ENCODE data around the gene WNT3A.

WNT3A gene

DNA sequence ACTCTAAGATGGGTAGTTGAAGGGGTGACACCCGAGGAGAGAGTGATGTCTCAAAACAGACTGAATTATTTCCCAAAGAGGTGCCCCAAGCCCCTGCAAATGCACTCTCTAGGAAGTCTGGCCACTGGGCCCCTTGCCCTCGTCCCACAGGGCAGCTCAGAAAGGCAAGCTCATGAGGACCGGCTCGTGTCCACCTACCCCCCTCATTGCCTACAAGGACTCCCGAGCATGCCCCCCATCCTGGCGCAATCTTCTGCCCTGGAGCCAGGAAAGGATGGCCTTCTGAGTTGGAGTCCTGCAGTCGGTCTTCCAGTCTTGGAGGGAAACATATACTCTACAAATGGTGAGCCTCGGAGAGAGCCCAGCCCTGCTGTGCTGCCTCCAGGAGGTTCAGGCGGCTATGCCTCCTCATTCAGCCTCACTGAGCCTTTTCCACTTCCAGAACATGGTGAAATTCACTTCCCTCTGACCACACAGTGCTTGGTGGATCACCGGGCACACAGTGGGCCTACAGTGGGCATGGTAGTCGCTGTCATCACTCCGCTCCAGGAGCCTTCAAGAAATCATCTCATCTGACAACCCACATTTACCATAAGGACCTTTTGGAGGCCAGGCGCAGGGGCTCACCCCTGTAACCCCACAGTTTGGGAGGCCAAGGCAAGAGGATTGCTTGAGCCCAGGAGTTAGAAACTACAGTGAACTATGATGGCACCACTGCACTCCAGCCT, 5.8 kb upstream of the WNT3A start:
- no peak overlapping the region for H3K4me3 ChIP-seq (replicated peaks; ENCODE audit: insufficient read depth, low read length)
- peaks cover 20% of the 10 kb centered on the region for H3K27me3 ChIP-seq (ENCODE audit: insufficient read depth, poor library complexity, severe bottlenecking)
- no peak overlapping the region for H3K27ac ChIP-seq (replicated peaks)
- TF ChIP-seq, protein P1, sequence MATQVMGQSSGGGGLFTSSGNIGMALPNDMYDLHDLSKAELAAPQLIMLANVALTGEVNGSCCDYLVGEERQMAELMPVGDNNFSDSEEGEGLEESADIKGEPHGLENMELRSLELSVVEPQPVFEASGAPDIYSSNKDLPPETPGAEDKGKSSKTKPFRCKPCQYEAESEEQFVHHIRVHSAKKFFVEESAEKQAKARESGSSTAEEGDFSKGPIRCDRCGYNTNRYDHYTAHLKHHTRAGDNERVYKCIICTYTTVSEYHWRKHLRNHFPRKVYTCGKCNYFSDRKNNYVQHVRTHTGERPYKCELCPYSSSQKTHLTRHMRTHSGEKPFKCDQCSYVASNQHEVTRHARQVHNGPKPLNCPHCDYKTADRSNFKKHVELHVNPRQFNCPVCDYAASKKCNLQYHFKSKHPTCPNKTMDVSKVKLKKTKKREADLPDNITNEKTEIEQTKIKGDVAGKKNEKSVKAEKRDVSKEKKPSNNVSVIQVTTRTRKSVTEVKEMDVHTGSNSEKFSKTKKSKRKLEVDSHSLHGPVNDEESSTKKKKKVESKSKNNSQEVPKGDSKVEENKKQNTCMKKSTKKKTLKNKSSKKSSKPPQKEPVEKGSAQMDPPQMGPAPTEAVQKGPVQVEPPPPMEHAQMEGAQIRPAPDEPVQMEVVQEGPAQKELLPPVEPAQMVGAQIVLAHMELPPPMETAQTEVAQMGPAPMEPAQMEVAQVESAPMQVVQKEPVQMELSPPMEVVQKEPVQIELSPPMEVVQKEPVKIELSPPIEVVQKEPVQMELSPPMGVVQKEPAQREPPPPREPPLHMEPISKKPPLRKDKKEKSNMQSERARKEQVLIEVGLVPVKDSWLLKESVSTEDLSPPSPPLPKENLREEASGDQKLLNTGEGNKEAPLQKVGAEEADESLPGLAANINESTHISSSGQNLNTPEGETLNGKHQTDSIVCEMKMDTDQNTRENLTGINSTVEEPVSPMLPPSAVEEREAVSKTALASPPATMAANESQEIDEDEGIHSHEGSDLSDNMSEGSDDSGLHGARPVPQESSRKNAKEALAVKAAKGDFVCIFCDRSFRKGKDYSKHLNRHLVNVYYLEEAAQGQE (IDR thresholded peaks at IDR 0.05; ENCODE audit: insufficient replicate concordance, low read depth): no peak
- TF ChIP-seq GABPA (IDR thresholded peaks at IDR 0.05; ENCODE audit: low read depth): no peak
- TF ChIP-seq, protein P2, sequence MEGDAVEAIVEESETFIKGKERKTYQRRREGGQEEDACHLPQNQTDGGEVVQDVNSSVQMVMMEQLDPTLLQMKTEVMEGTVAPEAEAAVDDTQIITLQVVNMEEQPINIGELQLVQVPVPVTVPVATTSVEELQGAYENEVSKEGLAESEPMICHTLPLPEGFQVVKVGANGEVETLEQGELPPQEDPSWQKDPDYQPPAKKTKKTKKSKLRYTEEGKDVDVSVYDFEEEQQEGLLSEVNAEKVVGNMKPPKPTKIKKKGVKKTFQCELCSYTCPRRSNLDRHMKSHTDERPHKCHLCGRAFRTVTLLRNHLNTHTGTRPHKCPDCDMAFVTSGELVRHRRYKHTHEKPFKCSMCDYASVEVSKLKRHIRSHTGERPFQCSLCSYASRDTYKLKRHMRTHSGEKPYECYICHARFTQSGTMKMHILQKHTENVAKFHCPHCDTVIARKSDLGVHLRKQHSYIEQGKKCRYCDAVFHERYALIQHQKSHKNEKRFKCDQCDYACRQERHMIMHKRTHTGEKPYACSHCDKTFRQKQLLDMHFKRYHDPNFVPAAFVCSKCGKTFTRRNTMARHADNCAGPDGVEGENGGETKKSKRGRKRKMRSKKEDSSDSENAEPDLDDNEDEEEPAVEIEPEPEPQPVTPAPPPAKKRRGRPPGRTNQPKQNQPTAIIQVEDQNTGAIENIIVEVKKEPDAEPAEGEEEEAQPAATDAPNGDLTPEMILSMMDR (IDR thresholded peaks at IDR 0.05; ENCODE audit: insufficient read depth, low read length): no peak
- no peak for TF ChIP-seq SPI1 (IDR thresholded peaks at IDR 0.05; ENCODE audit: borderline replicate concordance, low read depth)
- TF ChIP-seq POLR2AphosphoS5 (IDR thresholded peaks at IDR 0.05; ENCODE audit: low read depth): no peak
- no peak for DNase-seq (ENCODE audit: low read depth in 1 of 2, low spot score in 1 of 2)

DNA sequence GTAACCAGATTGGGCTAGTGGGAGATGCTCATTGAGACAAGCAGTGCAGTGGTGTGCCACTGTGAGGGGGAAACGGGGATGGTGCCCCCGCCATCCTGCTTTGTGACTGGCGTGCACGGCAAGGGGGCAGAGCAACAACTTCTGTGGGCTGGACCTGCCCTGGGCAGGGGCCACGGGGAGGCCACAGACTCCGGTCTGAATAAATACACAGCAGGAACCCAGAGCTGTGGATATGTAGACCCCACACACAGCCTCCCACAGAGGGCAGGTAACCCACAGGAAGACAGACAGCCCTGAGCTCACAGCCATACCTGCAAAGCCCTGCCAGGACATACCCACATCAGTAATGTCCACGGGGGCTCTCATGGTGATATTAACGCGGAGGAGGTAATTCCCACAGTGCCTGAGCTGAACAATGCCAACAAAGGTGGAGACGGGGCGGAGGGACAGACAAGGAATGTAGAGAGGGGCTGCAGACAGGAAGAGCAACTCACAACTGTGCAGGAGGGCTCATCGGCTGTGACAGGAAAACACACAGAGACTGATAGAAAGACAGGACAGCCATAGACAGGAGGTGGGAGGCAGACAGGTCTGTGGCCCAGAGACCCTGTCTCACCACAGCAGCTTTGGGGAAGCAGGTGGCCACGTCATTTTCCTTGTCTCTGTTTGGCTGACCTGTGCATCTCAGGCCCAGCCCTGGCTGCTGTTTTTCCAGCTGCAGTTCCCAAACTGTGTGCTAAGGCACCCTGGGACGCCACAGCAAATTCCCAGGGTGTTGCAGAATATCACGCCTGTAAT, 4.9 kb upstream of the WNT3A start:
- TF ChIP-seq, protein P2 (IDR thresholded peaks at IDR 0.05; ENCODE audit: insufficient read depth, low read length): no peak
- TF ChIP-seq, protein P1 (IDR thresholded peaks at IDR 0.05; ENCODE audit: insufficient replicate concordance, low read depth): no peak
- TF ChIP-seq SPI1 (IDR thresholded peaks at IDR 0.05; ENCODE audit: borderline replicate concordance, low read depth) (no peak), POLR2AphosphoS5 (IDR thresholded peaks at IDR 0.05; ENCODE audit: low read depth) (no peak), GABPA (IDR thresholded peaks at IDR 0.05; ENCODE audit: low read depth) (no peak)
- no peak overlapping the region for H3K4me3 ChIP-seq (replicated peaks; ENCODE audit: insufficient read depth, low read length)
- H3K27me3 ChIP-seq (ENCODE audit: insufficient read depth, poor library complexity, severe bottlenecking): peaks cover 24% of the 10 kb centered on the region
- no peak for DNase-seq (ENCODE audit: low read depth in 1 of 2, low spot score in 1 of 2)
- no peak overlapping the region for H3K27ac ChIP-seq (replicated peaks)

DNA sequence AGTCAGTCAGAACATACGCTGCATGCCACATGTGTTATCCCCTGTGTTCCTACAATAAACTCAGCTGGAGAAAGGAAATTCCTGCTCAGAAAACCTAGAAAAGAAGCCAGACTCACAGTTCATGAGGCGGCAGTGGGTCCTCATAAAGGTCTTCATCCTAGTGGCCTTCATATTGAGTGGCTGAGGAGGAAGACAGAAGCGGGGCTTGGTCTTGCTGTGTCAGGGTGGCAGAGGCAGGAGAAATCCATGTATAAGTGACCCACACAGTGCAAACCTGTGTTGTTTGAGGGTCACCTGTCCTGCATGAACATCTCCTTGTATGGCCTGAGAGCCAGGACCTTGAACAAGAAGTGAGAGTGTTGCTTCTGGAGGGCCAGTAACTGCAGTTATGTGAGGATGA, 4.0 kb upstream of the WNT3A start:
- Histone ChIP-seq H3K4me3 (replicated peaks; ENCODE audit: insufficient read depth, low read length) (no peak overlapping the region), H3K27me3 (ENCODE audit: insufficient read depth, poor library complexity, severe bottlenecking) (peaks cover 28% of the 10 kb centered on the region), H3K27ac (replicated peaks) (no peak overlapping the region)
- DNase-seq (ENCODE audit: low read depth in 1 of 2, low spot score in 1 of 2): no peak
- no peak for TF ChIP-seq GABPA (IDR thresholded peaks at IDR 0.05; ENCODE audit: low read depth)
- TF ChIP-seq, protein P1 (IDR thresholded peaks at IDR 0.05; ENCODE audit: insufficient replicate concordance, low read depth): no peak
- no peak for TF ChIP-seq POLR2AphosphoS5 (IDR thresholded peaks at IDR 0.05; ENCODE audit: low read depth)
- no peak for TF ChIP-seq SPI1 (IDR thresholded peaks at IDR 0.05; ENCODE audit: borderline replicate concordance, low read depth)

All from HL-60 (cell line).